ENCODE data around the gene PHACTR1. TPM values are rescaled to one million over a fixed set of nuclear protein-coding genes. Genes with fewer than 3 reads are reported as not detected.
A peak's percentile ranks its signal among the peaks of the same experiment; 100 is the strongest.

Gene PHACTR1
- total RNA-seq, 1 experiment from 2014 or later, result 0.21 TPM

- no peak overlapping the region for H3K27ac Mint-ChIP-seq (ENCODE audit: unreplicated experiment)
- H3K9me3 Mint-ChIP-seq (ENCODE audit: low read depth, unreplicated experiment), result no peaks in the 10 kb centered on the region
- CTCF ChIA-PET, result interaction anchor here (0.6 kb wide), 1 partner anchor 247 kb away, joined by 8 read pairs; no protein-coding TSS in a partner anchor
- intact Hi-C loops (cut with micrococcal nuclease; ENCODE audit: unreplicated experiment), result no loop called here
- no peak for TF ChIP-seq CTCF (IDR thresholded peaks at IDR 0.05; ENCODE audit: unreplicated experiment)
- no TSS peak for BruUV-seq (replicated peaks)
- DNase-seq, result no peak
- H3K27me3 Mint-ChIP-seq (ENCODE audit: unreplicated experiment), result peaks cover 78% of the 10 kb centered on the region
- H3K36me3 Mint-ChIP-seq (ENCODE audit: insufficient read depth, unreplicated experiment), result no peaks in the 10 kb centered on the region
- H3K4me1 Mint-ChIP-seq (ENCODE audit: low read depth, unreplicated experiment), result no peaks in the 10 kb centered on the region
- peak overlapping the region; percentile 51 for H3K4me3 Mint-ChIP-seq (ENCODE audit: low read depth, unreplicated experiment)
These were observed 298.2 kb downstream of the PHACTR1 start for GRCh38 chr6:13014504-13015378.

GRCh38 chr6:13015379-13015681, 298.8 kb downstream of the PHACTR1 start:
- Mint-ChIP-seq H3K9me3 (ENCODE audit: low read depth, unreplicated experiment) (no peaks in the 10 kb centered on the region), H3K4me1 (ENCODE audit: low read depth, unreplicated experiment) (no peaks in the 10 kb centered on the region), H3K27me3 (ENCODE audit: unreplicated experiment) (peaks cover 78% of the 10 kb centered on the region), H3K27ac (ENCODE audit: unreplicated experiment) (no peak overlapping the region), H3K4me3 (ENCODE audit: low read depth, unreplicated experiment) (no peak overlapping the region), H3K36me3 (ENCODE audit: insufficient read depth, unreplicated experiment) (no peaks in the 10 kb centered on the region)
- no peak for DNase-seq
- intact Hi-C loops (cut with micrococcal nuclease; ENCODE audit: unreplicated experiment), result no loop called here
- TF ChIP-seq CTCF (IDR thresholded peaks at IDR 0.05; ENCODE audit: unreplicated experiment), result no peak
- CTCF ChIA-PET, result no interaction called here
- BruUV-seq (replicated peaks), result no TSS peak

GRCh38 chr6:13024616-13025015, 308.0 kb downstream of the PHACTR1 start:
- Mint-ChIP-seq H3K9me3 (ENCODE audit: low read depth, unreplicated experiment) (no peaks in the 10 kb centered on the region), H3K27me3 (ENCODE audit: unreplicated experiment) (peaks cover 75% of the 10 kb centered on the region), H3K36me3 (ENCODE audit: insufficient read depth, unreplicated experiment) (no peaks in the 10 kb centered on the region), H3K4me1 (ENCODE audit: low read depth, unreplicated experiment) (no peaks in the 10 kb centered on the region), H3K4me3 (ENCODE audit: low read depth, unreplicated experiment) (no peak overlapping the region), H3K27ac (ENCODE audit: unreplicated experiment) (no peak overlapping the region)
- no peak for DNase-seq
- BruUV-seq (replicated peaks), result no TSS peak
- CTCF ChIA-PET, result no interaction called here
- TF ChIP-seq CTCF (IDR thresholded peaks at IDR 0.05; ENCODE audit: unreplicated experiment), result no peak
- intact Hi-C loops (cut with micrococcal nuclease; ENCODE audit: unreplicated experiment), result no loop called here

GRCh38 chr6:13025893-13026499, 309.4 kb downstream of the PHACTR1 start:
- no peaks in the 10 kb centered on the region for H3K9me3 Mint-ChIP-seq (ENCODE audit: low read depth, unreplicated experiment)
- no peak for DNase-seq
- no peak for TF ChIP-seq CTCF (IDR thresholded peaks at IDR 0.05; ENCODE audit: unreplicated experiment)
- H3K27ac Mint-ChIP-seq (ENCODE audit: unreplicated experiment), result no peak overlapping the region
- H3K4me1 Mint-ChIP-seq (ENCODE audit: low read depth, unreplicated experiment), result no peaks in the 10 kb centered on the region
- peaks cover 63% of the 10 kb centered on the region for H3K27me3 Mint-ChIP-seq (ENCODE audit: unreplicated experiment)
- intact Hi-C loops (cut with micrococcal nuclease; ENCODE audit: unreplicated experiment), result no loop called here
- H3K36me3 Mint-ChIP-seq (ENCODE audit: insufficient read depth, unreplicated experiment), result no peaks in the 10 kb centered on the region
- no TSS peak for BruUV-seq (replicated peaks)
- H3K4me3 Mint-ChIP-seq (ENCODE audit: low read depth, unreplicated experiment), result no peak overlapping the region
- CTCF ChIA-PET, result no interaction called here

Measured in Calu3 (cell line).